ENCODE data around the gene POR.

DNA sequence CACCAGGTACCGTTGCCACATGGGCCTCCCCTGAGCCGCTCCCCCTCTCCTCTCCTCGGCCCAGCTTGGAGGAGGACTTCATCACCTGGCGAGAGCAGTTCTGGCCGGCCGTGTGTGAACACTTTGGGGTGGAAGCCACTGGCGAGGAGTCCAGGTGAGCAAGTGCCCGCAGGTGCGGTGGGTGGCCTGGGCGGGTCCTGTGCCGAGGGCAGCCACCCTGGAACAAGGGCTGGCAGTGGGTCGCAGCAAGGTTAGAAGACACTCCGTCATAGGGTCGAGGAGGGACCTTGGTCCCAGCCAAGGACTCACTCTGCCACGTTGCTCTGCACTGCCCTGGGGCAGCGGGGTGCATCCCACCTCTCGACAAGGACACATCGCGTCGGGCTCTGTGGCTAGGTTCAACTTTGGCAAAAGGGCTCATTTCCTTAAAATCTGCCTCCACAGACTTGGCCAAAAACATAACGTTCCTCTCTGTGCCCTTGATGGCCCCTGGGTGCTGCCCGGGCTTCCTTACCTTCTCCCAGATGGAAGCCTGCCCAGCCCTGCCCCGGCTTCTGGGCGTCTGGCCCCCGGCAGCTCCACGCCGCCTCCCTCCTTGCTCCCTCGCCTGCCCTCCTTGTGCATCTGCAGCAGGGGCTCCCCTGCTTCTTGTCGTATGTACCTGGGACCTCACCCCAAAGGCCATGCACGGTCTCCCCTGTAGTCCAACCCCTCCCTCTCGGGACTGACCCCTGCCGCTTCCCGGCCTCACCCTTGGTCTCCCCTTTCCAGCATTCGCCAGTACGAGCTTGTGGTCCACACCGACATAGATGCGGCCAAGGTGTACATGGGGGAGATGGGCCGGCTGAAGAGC is 66.7 kb downstream of the POR start:
- TF ChIP-seq, protein P1, sequence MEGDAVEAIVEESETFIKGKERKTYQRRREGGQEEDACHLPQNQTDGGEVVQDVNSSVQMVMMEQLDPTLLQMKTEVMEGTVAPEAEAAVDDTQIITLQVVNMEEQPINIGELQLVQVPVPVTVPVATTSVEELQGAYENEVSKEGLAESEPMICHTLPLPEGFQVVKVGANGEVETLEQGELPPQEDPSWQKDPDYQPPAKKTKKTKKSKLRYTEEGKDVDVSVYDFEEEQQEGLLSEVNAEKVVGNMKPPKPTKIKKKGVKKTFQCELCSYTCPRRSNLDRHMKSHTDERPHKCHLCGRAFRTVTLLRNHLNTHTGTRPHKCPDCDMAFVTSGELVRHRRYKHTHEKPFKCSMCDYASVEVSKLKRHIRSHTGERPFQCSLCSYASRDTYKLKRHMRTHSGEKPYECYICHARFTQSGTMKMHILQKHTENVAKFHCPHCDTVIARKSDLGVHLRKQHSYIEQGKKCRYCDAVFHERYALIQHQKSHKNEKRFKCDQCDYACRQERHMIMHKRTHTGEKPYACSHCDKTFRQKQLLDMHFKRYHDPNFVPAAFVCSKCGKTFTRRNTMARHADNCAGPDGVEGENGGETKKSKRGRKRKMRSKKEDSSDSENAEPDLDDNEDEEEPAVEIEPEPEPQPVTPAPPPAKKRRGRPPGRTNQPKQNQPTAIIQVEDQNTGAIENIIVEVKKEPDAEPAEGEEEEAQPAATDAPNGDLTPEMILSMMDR (IDR thresholded peaks at IDR 0.05; ENCODE audit: low read depth, low read length) = no peak
- no peak for TF ChIP-seq EZH2phosphoT487 (IDR thresholded peaks at IDR 0.05; ENCODE audit: low read depth)
